Breast epithelium (tissue), 4 donors: ENCODE results near the gene KCNMB1. TPM values are rescaled to one million over a fixed set of nuclear protein-coding genes. Genes with fewer than 3 reads are reported as not detected.
A peak's percentile ranks its signal among the peaks of the same experiment; 100 is the strongest.

Experiments used
- DNase-seq, 2 donors: peaks; one replicate each; pipeline ENCODE4 v3.0.0-alpha.2; 2019; ENCODE audit warnings: low spot score in 2 of 2
- H3K27ac ChIP-seq, 2 donors: fragments of 200-600 bp; sonication (generic) in 1 of 2; one replicate each; pipeline ENCODE4 v1.5.1; 2016 to 2019; ENCODE audit warnings: mild to moderate bottlenecking in 1 of 2
- H3K27me3 ChIP-seq, 2 donors: fragments of 200-600 bp; sonication (generic) in 1 of 2; one replicate each; pipeline versions ENCODE4 v1.5.1 to v1.6.0; 2017 to 2019; ENCODE audit warnings: control low read depth in 1 of 2, mild to moderate bottlenecking in 1 of 2
- H3K36me3 ChIP-seq: fragments of 200-600 bp; one replicate; pipeline ENCODE4 v1.5.1; 2019
- H3K4me1 ChIP-seq, 2 donors: fragments of 200-600 bp; sonication (generic); one replicate each; pipeline ENCODE4 v1.5.1; 2016 to 2019; ENCODE audit warnings: control low read depth in 1 of 2
- H3K4me3 ChIP-seq, 3 donors: fragments of 200-600 bp; sonication (generic); 1 replicate in 2 of 3; 2 replicates in 1 of 3; pipeline ENCODE4 v1.5.1; 2016 to 2019; ENCODE audit warnings: mild to moderate bottlenecking in 3 of 3, moderate library complexity in 2 of 3
- H3K9me3 ChIP-seq, 2 donors: fragments of 200-600 bp; sonication (generic) in 1 of 2; one replicate each; pipeline ENCODE4 v1.5.1; 2016 to 2019; ENCODE audit warnings: control low read depth in 1 of 2
- POLR2A ChIP-seq: fragments of 450-650 bp; IDR thresholded peaks from one replicate; pipeline ENCODE4 v1.6.1; 2016; ENCODE audit warnings: antibody characterized with exemption, mild to moderate bottlenecking, moderate library complexity
- POLR2AphosphoS5 ChIP-seq, 3 donors: sonication (generic); formaldehyde crosslinking; IDR thresholded peaks; one replicate each; pipeline ENCODE4 v1.6.1; 2017; ENCODE audit warnings: antibody characterized with exemption in 3 of 3
- intact Hi-C: fragments of 100-400 bp; cut with DNase I; formaldehyde crosslinking; loops from one replicate; pipeline ENCODE4 v1.15.1; 2023; ENCODE audit warnings: low total_unique reads
- total RNA-seq, 3 donors: library from RNA; depleted of rRNA; stranded (reverse); fragments of >200 nt; gene quantifications; one replicate each; pipeline ENCODE4 v1.1.0, GENCODE V29; 2016
- TF ChIP-seq, protein P1 (sequence below), 3 donors: fragments of 450-650 bp; IDR thresholded peaks; one replicate each; pipeline ENCODE4 v1.5.1; 2016 to 2017; ENCODE audit warnings: antibody characterized with exemption in 3 of 3, mild to moderate bottlenecking in 3 of 3, moderate library complexity in 3 of 3

KCNMB1 gene
- total RNA-seq, 3 donors from 2014 or later, result 0.16 to 6.6 (median 5.1) TPM

DNA sequence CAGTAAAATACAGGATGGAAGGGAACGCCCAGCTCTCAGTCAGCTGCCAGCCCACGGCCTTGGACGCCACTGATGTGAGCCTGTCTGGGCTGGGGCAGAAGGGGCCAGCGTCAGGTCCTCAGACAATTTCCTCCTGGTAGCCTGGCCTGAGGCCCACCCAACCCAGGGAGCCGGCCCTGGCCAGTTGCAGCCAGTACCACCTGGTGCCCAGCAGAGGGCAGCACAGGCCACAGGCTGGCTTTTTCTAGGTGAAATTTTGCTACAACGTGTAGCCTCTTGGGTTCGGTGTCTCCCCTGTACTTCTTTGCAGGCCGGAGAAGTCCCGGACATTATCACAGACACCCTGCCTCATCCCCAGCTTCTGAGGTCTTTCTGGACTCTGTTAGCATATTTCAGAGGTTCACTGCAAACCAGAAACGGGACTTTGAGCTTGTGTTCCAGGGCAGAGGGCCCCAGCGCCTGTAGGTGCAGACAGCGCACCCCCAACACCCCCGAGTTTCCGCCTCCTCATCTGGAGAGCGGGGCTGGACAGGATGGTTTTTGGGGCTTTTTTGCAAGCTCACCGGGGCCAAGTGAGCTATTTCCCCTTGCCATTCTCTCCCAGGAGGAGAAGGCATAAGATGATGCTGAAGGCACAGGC is 45.9 kb upstream of the KCNMB1 start:
- Histone ChIP-seq H3K36me3 (no peaks in the 10 kb centered on the region), H3K4me1 (no peaks in the 10 kb centered on the region), H3K9me3 (no peaks in the 10 kb centered on the region), H3K27me3 (no peaks in the 10 kb centered on the region), H3K4me3 (no peak overlapping the region), H3K27ac (no peak overlapping the region)
- intact Hi-C loops, result no loop called here
- TF ChIP-seq POLR2A, result no peak
- TF ChIP-seq, protein P1, sequence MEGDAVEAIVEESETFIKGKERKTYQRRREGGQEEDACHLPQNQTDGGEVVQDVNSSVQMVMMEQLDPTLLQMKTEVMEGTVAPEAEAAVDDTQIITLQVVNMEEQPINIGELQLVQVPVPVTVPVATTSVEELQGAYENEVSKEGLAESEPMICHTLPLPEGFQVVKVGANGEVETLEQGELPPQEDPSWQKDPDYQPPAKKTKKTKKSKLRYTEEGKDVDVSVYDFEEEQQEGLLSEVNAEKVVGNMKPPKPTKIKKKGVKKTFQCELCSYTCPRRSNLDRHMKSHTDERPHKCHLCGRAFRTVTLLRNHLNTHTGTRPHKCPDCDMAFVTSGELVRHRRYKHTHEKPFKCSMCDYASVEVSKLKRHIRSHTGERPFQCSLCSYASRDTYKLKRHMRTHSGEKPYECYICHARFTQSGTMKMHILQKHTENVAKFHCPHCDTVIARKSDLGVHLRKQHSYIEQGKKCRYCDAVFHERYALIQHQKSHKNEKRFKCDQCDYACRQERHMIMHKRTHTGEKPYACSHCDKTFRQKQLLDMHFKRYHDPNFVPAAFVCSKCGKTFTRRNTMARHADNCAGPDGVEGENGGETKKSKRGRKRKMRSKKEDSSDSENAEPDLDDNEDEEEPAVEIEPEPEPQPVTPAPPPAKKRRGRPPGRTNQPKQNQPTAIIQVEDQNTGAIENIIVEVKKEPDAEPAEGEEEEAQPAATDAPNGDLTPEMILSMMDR (IDR thresholded peaks at IDR 0.05), result peak; percentile 88 to 91 (median 90)
- TF ChIP-seq POLR2AphosphoS5 (IDR thresholded peaks at IDR 0.05), result no peak
- DNase-seq, result peak; percentile 36 to 59

DNA sequence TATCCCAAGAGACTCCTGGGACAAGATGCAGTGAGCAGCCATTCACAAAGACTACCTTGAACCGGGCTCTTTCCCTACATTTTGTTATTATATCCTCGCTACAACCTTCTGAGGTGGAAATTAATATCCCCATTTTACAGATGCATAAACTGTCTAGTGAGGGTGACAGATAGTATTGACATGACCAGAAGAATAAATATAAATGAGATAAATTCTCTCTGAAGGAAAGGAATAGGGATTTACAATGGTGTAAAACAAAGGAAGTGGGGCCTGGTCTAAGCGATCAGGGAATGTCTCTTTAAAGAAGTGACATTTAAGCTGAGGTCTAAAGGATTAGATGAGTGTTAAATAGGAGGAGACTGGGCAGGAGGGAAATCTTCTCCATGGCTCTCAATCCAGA is 43.5 kb upstream of the KCNMB1 start:
- DNase-seq, result no peak
- H3K27ac ChIP-seq, result no peak overlapping the region
- intact Hi-C loops, result no loop called here
- H3K4me1 ChIP-seq, result no peaks in the 10 kb centered on the region
- no peaks in the 10 kb centered on the region for H3K9me3 ChIP-seq
- TF ChIP-seq POLR2AphosphoS5 (IDR thresholded peaks at IDR 0.05) (no peak), POLR2A (no peak)
- TF ChIP-seq, protein P1 (IDR thresholded peaks at IDR 0.05), result no peak
- no peak overlapping the region for H3K4me3 ChIP-seq
- H3K27me3 ChIP-seq, result no peaks in the 10 kb centered on the region
- H3K36me3 ChIP-seq, result no peaks in the 10 kb centered on the region

DNA sequence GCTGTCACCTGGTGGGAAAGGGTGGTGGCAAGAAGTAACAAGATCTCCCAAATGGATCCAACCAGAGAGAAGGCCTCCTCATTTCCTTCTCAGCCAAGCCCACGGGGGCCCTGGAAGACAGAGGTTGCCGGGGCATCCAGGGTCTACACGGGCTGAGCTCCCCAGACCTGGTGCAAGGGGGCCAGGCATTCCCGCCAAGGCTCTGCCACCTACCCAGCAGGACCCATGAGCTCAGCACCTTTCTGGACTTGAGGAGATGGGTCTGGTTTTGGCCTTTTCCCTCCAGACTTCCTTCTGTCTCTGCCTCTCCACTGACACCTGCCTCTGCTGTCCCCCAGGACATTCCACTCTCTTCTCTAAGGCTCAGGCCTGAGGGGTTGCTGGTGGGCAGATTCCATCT is 42.4 kb upstream of the KCNMB1 start:
- no peak overlapping the region for H3K4me3 ChIP-seq
- no peaks in the 10 kb centered on the region for H3K27me3 ChIP-seq
- no peak overlapping the region for H3K27ac ChIP-seq
- DNase-seq, result no peak
- H3K4me1 ChIP-seq, result no peaks in the 10 kb centered on the region
- TF ChIP-seq POLR2AphosphoS5 (IDR thresholded peaks at IDR 0.05) (no peak), POLR2A (no peak)
- TF ChIP-seq, protein P1 (IDR thresholded peaks at IDR 0.05), result no peak
- H3K36me3 ChIP-seq, result no peaks in the 10 kb centered on the region
- intact Hi-C loops, result no loop called here
- no peaks in the 10 kb centered on the region for H3K9me3 ChIP-seq

DNA sequence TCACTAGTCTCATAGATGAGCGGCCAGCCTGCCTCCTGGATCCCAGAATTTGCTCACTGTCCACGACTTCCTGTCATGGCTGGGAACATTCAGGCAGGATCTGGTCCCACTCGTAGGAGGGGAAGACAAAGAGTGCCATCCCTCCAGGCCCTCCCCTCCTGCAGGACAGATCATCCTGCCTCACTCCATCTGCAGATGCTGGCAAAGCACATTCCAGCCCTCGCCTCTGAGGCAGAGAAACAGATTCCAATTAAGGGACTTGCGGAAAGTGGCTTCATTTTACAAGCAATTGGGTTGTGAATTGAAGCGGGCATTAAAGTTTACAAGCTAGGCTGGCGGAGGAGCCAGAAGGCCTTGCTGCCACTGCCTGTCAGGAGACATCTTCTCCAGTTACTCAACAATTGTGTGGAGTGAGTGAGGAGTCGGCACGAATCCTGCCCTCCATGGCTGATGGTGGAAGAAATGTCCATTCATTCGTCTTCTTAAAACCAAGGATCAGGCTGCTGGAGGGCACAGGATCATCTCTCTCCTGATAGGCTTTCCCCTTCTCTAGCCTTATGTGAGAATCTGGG is 41.8 kb upstream of the KCNMB1 start:
- H3K27ac ChIP-seq, result no peak overlapping the region
- no peaks in the 10 kb centered on the region for H3K36me3 ChIP-seq
- H3K9me3 ChIP-seq, result no peaks in the 10 kb centered on the region
- intact Hi-C loops, result no loop called here
- no peak overlapping the region for H3K4me3 ChIP-seq
- no peaks in the 10 kb centered on the region for H3K27me3 ChIP-seq
- no peak for TF ChIP-seq POLR2A
- TF ChIP-seq, protein P1 (IDR thresholded peaks at IDR 0.05), result no peak
- no peak for TF ChIP-seq POLR2AphosphoS5 (IDR thresholded peaks at IDR 0.05)
- no peaks in the 10 kb centered on the region for H3K4me1 ChIP-seq
- no peak for DNase-seq

DNA sequence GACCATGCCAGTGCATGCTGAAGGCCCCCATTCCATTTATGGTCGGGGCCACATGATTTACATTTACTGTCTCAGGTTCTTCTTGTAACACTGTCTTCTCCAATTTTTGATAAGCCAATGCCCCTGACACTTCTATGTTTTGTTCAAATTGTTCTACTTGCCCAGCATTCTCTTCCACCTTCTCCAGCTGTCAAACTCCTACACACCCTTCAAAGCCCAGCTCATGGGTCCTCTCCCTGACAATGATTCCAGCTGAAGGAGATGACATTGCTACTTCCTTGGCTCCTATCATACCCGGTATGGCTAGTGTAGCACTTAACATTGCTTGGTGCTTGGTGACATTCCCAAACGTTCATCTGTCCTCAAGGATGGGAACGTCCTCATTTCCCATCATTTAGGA is 41.1 kb upstream of the KCNMB1 start:
- no peak for TF ChIP-seq POLR2AphosphoS5 (IDR thresholded peaks at IDR 0.05)
- TF ChIP-seq, protein P1 (IDR thresholded peaks at IDR 0.05), result no peak
- no peak for TF ChIP-seq POLR2A
- H3K27me3 ChIP-seq, result no peaks in the 10 kb centered on the region
- no peak for DNase-seq
- intact Hi-C loops, result no loop called here
- no peak overlapping the region for H3K4me3 ChIP-seq
- H3K9me3 ChIP-seq, result no peaks in the 10 kb centered on the region
- H3K36me3 ChIP-seq, result no peaks in the 10 kb centered on the region
- no peak overlapping the region for H3K27ac ChIP-seq
- H3K4me1 ChIP-seq, result no peaks in the 10 kb centered on the region
